NOMO-1 treated with dmso at 0.1 percent for 144 hours (cell line): ENCODE data around the gene PLEKHA7.
A peak's percentile ranks its signal among the peaks of the same experiment; 100 is the strongest.
"Not testable (repeated sequence)": the region's sequence is repeated elsewhere in the genome, so short reads cannot be mapped to it uniquely, and the experiment has no call there.

Source experiments
- DNase-seq: peaks from one replicate; lab custom pipeline; 2025; ENCODE audit not compliant: unreplicated experiment; lab: John Stamatoyannopoulos, UW

The PLEKHA7 gene

GRCh38 chr11:16942911-16943310, 71.3 kb downstream of the PLEKHA7 start:
- DNase-seq, result no peak

DNA sequence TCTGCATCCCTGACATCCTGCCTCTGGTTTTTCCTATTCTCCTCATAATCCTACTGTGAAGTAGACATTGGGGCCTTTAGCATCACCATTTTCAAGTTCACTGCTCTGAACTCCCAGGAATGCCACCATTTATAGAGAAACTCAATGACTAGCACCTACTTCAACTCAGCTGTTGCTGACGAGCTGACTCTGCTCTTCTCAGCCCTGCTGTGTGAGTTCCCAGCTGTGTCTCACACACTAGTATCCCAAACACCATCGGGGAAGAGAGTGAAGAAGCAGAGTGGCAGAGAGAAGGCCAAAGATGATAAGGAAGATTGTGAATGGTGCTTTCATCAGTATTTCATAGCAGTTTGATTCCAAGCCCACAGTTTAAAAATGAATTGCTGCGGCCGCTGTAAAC, 71.9 kb downstream of the PLEKHA7 start:
- no peak for DNase-seq

DNA sequence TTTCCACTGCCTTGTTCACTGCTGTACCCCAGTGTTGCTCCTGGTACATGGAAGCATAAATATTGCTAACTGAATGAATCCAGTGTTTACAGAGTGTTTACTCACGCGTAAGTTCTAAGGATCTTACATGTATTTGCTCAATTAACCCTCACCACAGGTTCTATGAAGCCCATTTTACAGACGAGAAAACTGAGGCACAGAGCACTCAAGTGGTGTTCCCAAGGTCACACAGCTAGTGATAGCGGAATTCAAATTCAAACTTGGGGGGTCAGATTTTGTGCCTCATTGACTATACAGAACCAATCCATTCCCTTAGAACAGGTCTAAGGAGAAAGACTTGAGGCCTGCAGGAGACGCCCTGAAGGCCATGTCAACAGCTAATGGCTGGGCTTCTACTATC, 72.3 kb downstream of the PLEKHA7 start:
- no peak for DNase-seq

DNA sequence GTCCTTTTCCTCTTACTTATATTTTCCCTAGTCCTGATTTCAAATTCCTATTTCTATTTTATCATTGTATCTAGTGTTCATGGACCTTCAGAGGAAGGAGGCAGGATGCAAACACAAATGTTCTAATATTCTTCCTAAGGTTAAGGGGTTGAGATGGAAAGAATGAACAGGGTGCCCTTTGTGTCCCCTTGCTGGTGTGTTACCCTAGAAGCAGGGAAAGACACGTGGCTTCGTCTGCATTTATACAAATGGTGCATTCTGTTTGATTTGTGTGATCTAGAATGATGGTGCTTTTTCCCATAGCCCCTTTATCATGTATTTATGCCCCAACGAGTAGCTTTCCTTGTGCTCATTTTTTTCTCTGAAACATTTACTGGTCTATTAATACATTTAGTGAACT, 76.2 kb downstream of the PLEKHA7 start:
- no peak for DNase-seq

DNA sequence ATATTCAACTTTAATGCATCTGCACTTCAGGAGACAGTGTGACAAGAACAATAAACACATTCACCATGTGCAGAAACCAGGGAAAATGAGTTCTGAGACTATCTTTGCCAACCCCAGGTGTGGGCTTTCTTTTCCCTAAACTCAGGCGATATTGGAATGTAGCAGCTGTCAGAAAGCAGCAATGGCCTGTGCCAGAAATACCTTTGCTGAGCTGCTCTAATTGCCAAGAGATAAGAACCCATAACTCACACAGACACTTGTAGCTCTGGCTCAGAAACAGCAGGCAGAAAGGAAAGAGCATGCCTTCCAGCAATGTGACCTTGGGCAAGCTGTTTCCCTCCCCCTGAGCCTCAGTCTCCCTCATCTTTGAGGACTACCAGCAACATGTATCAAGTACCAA, 77.6 kb downstream of the PLEKHA7 start:
- no peak for DNase-seq

DNA sequence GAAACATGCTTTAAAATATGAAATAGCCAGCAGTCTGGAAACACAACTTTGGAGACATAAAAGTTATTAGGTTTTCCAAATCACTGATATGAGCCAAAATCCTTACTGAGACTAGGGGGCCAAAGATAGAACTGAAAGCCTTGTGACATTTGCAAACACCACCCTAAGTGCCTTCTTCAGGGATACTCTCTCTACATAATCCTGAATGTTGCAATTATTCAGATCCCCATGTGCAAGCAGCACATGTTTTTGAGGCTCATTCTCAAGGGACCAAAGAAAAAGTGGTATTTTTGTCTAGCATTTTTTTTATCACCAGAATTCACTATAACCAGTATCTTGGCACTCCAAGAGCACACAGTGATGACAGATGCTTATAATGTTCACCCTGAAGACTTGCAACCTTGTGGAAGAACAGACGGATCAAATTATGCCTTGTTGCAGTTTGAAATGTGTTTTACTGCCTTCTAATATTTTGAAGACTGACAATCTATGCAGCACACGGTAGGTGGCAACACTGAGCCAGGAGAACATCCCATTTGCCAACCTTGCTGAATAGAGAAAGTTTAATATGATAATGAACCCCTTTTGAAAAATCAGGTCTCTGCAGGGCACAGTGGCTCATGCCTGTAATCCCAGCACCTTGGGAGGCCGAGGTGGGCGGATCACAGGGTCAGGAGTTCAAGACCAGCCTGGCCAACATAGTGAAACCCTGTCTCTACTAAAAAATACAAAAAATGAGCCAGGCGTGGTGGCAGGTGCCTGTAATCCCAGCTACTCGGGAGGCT, 78.5 kb downstream of the PLEKHA7 start:
- DNase-seq, result peak; percentile 5

- DNase-seq, result no peak
These were observed 80.2 kb downstream of the PLEKHA7 start for GRCh38 chr11:16933756-16934603.

- DNase-seq, result no peak
These were observed 80.9 kb downstream of the PLEKHA7 start for GRCh38 chr11:16933291-16933690.

- DNase-seq, result no peak
These were observed 86.2 kb downstream of the PLEKHA7 start for GRCh38 chr11:16928044-16928443.

DNA sequence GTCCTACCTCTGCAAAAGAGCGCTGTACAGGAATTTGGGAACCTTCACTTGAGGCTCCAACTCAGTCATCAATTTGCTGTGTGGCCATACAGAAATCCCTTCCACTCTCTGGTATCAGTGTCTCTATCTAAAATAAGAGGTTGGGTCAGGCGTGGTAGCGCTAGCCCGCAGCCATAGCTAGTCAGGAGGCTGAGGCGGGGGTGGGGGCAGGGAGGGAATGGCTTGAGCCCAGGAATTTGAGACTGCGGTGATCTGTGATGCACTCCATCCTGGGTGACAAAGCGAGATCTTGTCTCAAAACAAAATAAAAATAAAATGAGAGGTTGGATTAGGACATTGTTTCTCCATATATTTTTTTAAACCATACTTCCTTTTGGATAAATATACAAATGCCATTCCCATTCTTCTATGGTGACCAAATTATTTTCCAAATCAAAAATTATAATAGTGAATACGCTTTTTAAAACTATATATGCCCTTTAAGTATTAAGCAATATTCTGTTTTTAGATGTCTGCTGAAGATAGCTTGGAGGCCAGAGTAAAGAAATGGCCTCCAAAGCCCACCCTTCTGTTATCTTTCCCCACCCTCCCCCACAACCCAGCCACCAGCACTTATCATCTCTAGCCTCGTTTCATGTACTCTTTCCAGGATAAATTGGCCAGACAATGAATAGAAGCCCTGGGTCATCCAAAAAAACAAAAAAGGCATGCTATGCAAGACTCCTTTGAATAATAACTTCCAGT, 87.2 kb downstream of the PLEKHA7 start:
- DNase-seq, result no peak

GRCh38 chr11:16925561-16926065, 88.6 kb downstream of the PLEKHA7 start:
- no peak for DNase-seq

DNA sequence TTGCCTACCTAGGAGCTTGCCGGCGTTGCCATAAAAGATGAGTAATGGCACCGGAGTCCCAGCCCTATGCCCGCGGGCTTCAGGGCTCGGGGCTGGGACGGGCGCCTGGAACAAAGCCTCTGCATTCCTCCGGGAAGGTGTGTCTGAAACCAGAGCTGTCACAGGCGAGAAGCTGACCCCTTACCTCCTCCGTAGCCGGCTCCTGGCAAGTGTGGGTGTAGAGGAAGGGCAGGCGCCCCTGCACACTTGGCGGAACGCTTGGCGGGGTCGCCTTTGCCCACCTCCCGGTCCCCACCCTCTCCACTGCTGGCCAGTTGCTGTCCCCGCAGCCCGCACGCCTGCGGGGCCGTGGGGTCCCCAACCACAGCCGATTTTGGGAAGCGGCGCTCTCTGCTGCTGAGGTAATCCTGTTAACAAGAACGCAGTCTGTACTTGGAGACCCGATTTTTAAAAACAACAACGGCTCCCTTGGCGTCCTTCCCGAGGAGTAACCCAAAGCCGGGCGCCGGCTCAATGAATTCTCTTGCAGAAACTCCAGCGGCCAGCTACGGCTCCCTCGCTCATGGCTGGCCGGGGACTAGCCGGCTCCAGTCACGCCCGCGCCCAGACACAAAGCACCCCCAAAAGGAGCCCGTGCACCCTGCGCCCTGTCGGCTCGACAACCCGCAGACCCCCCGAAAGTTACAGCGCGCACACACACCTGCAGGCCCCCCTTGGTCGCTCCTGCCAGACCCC, 89.2 kb downstream of the PLEKHA7 start:
- no peak for DNase-seq

- no peak for DNase-seq
These were observed 89.8 kb downstream of the PLEKHA7 start for GRCh38 chr11:16924462-16924825.

- no peak for DNase-seq
These were observed 90.2 kb downstream of the PLEKHA7 start for GRCh38 chr11:16923987-16924386.

- no peak for DNase-seq
These were observed 92.5 kb downstream of the PLEKHA7 start for GRCh38 chr11:16921668-16922067.

DNA sequence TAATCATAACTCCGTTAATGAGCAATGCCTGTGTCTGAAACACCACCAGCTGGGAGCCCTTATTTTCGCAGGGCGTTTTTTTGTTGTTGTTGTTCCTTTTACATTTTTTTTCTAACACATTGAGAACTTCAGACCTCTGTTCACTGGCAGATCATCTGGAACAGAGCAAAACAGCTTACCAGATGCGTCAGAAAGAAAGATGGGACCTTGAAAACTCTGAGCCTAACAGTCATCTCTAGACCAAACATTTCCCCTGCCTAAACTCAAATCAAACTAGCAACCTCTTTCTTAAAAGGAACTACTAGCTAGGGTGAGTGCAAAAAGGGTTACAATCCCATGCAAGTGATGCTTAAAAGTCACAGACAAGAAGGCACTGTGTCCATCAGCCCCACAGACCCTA, 93.2 kb downstream of the PLEKHA7 start:
- DNase-seq, result no peak

- DNase-seq, result no peak
These were observed 93.7 kb downstream of the PLEKHA7 start for GRCh38 chr11:16920559-16920958.

- not testable (repeated sequence) for DNase-seq
These were observed 95.6 kb downstream of the PLEKHA7 start for GRCh38 chr11:16918543-16919182.

GRCh38 chr11:16917941-16918340, 96.3 kb downstream of the PLEKHA7 start:
- DNase-seq, result no peak

DNA sequence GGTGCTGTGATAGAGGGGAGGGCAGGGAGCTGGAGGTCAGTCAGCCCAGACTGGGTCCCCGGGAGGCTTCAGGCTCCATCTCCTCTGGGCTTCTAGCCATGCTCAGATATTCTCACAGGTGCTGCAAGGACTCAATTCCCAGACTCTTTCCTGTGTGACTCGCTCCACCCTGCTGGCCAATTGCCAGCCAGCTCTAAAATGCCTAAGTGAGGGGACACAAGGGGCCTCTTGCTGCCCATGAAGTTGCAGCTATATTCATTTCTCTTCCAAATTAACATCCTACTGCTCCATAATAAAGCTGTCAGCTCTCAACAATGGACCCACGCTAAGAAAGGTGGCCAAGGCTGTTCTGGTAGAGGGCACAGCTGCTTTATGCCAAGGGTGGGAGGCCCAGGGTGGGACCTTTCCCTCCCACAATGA, 101.5 kb downstream of the PLEKHA7 start:
- no peak for DNase-seq
